HepG2 (cell line): Measurements from ENCODE around the gene ISG20L2. TPM values are rescaled to one million over a fixed set of nuclear protein-coding genes. Genes with fewer than 3 reads are reported as not detected.

ENCODE experiments used
- ARNTL ChIP-seq: sonication (generic); formaldehyde crosslinking; IDR thresholded peaks from 2 replicates; pipeline ENCODE4 v1.4.0; 2020; ENCODE audit warnings: mild to moderate bottlenecking, missing genetic modification reagents
- CHD2 ChIP-seq: IDR thresholded peaks from 2 replicates; pipeline ENCODE4 v1.6.1; 2011; ENCODE audit warnings: low read depth, low read length, improper control_type of control experiment
- CHD4 ChIP-seq: fragments of 200-600 bp; sonication (generic); IDR thresholded peaks from 2 replicates; pipeline ENCODE4 v1.7.0; 2017; ENCODE audit warnings: mild to moderate bottlenecking, low read length, borderline replicate concordance
- FUBP1 ChIP-seq: sonication (generic); formaldehyde crosslinking; IDR thresholded peaks from 2 replicates; pipeline ENCODE4 v1.5.1; 2020; ENCODE audit warnings: missing genetic modification reagents, mild to moderate bottlenecking, borderline replicate concordance
- MAZ ChIP-seq, 2 experiments: sonication (generic) in 1 of 2; formaldehyde crosslinking in 1 of 2; IDR thresholded peaks; 2 replicates each; pipeline versions ENCODE4 v1.5.0 to v1.6.1; 2012 to 2020; ENCODE audit warnings: low read depth in 2 of 2, mild to moderate bottlenecking in 2 of 2, borderline replicate concordance in 1 of 2, improper control_type of control experiment in 1 of 2, low read length in 1 of 2, missing genetic modification reagents in 1 of 2, moderate library complexity in 1 of 2
- MIER2 ChIP-seq: IDR thresholded peaks from 2 replicates; pipeline ENCODE4 v1.6.1; 2016; ENCODE audit warnings: missing biosample characterization, missing genetic modification reagents
- NBN ChIP-seq: fragments of 450-650 bp; conservative IDR thresholded peaks from 2 replicates; pipeline ENCODE4 v1.6.1; 2017
- NFYB ChIP-seq: sonication (generic); formaldehyde crosslinking; IDR thresholded peaks from 2 replicates; pipeline ENCODE4 v1.4.0; 2020; ENCODE audit warnings: missing genetic modification reagents
- PAWR ChIP-seq: sonication (generic); formaldehyde crosslinking; IDR thresholded peaks from 2 replicates; pipeline ENCODE4 v1.4.0; 2020; ENCODE audit warnings: missing genetic modification reagents, mild to moderate bottlenecking, borderline replicate concordance
- SETDB1 ChIP-seq: sonication (generic); formaldehyde crosslinking; IDR thresholded peaks from 2 replicates; pipeline ENCODE4 v1.5.1; 2020; ENCODE audit warnings: missing genetic modification reagents, mild to moderate bottlenecking, borderline replicate concordance
- TAF15 ChIP-seq: fragments of 200-400 bp; formaldehyde crosslinking; IDR thresholded peaks from one replicate; pipeline ENCODE4 v1.6.1; 2018; ENCODE audit warnings: mild to moderate bottlenecking, low read depth, low read length; ENCODE audit not compliant: poor library complexity, severe bottlenecking
- XRCC5 ChIP-seq: fragments of 200-400 bp; formaldehyde crosslinking; optimal IDR thresholded peaks from 2 replicates; pipeline ENCODE3; 2017; ENCODE audit warnings: mild to moderate bottlenecking, low read length
- ZNF17 ChIP-seq: sonication (generic); formaldehyde crosslinking; IDR thresholded peaks from 2 replicates; pipeline ENCODE4 v1.5.0; 2020; ENCODE audit warnings: mild to moderate bottlenecking, missing genetic modification reagents
- ZNF512 ChIP-seq: sonication (generic); formaldehyde crosslinking; IDR thresholded peaks from 2 replicates; pipeline ENCODE4 v1.4.0; 2020; ENCODE audit warnings: mild to moderate bottlenecking, missing genetic modification reagents
- ZNF616 ChIP-seq: sonication (generic); formaldehyde crosslinking; IDR thresholded peaks from 2 replicates; pipeline ENCODE4 v1.5.0; 2020; ENCODE audit warnings: low read depth, mild to moderate bottlenecking, missing genetic modification reagents
- ZZZ3 ChIP-seq: sonication (generic); formaldehyde crosslinking; IDR thresholded peaks from 2 replicates; pipeline ENCODE4 v1.4.0; 2020; ENCODE audit warnings: missing genetic modification reagents, mild to moderate bottlenecking, borderline replicate concordance
- polyA plus RNA-seq, 8 experiments: library from polyadenylated mRNA; depleted of rRNA in 3 of 8; stranded (reverse) in 7 of 8; unstranded in 1 of 8; fragments of >200 nt; fragmentation: Illumina TruSeq in 4 of 8; extraction: Trizol in 4 of 8; gene quantifications; 2 replicates each; pipeline versions ENCODE4 v1.2.1 to v1.2.3, GENCODE V29; 2011 to 2016; ENCODE audit warnings: low read depth in 4 of 8, missing spikeins in 1 of 8, mixed read lengths in 1 of 8; ENCODE audit not compliant: insufficient read depth in 1 of 8
- total RNA-seq, 5 experiments: library from RNA; depleted of rRNA; stranded (reverse); fragments of >200 nt; fragmentation: Illumina TruSeq; extraction: Trizol; gene quantifications; 2 replicates each; pipeline ENCODE4 v1.2.3, GENCODE V29; 2016; ENCODE audit warnings: low read depth in 1 of 5
- TF ChIP-seq, protein P1 (sequence below): sonication (generic); formaldehyde crosslinking; IDR thresholded peaks from 2 replicates; pipeline ENCODE4 v1.5.1; 2020; ENCODE audit warnings: mild to moderate bottlenecking, missing genetic modification reagents, borderline replicate concordance
- TF ChIP-seq, protein P2 (sequence below): sonication (generic); formaldehyde crosslinking; IDR thresholded peaks from 2 replicates; pipeline ENCODE4 v1.4.0; 2020; ENCODE audit warnings: missing genetic modification reagents; ENCODE audit errors: not compliant biosample characterization
- TF ChIP-seq, protein P3 (sequence below): sonication (generic); formaldehyde crosslinking; conservative IDR thresholded peaks from 2 replicates; pipeline ENCODE4 v1.4.0; 2020; ENCODE audit warnings: missing genetic modification reagents

The ISG20L2 gene
- total and polyA plus RNA-seq, 2 of the 13 experiments (the other 11 are each of a cell fraction or from before 2014, with no cell fraction given) = 19.8 to 21.3 TPM

GRCh38 chr1:156767101-156767878, 38.7 kb upstream of the ISG20L2 start, which contains the start of gene PRCC (continued):
- TF ChIP-seq, protein P1, sequence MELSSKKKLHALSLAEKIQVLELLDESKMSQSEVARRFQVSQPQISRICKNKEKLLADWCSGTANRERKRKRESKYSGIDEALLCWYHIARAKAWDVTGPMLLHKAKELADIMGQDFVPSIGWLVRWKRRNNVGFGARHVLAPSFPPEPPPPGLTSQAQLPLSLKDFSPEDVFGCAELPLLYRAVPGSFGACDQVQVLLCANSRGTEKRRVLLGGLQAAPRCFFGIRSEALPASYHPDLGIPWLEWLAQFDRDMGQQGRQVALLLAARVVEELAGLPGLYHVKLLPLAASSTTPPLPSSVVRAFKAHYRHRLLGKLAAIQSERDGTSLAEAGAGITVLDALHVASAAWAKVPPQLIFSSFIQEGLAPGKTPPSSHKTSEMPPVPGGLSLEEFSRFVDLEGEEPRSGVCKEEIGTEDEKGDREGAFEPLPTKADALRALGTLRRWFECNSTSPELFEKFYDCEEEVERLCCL = peak; percentile 37; the same call in 1 of the 2 replicates
- TF ChIP-seq FUBP1 = no peak
- no peak for TF ChIP-seq TAF15
- TF ChIP-seq ZZZ3 (CRISPR knock-in tag) = peak; percentile 46; the same call in 1 of the 2 replicates
- TF ChIP-seq CHD2 = peak; percentile 75; the same call in 1 of the 2 replicates
- TF ChIP-seq ZNF512 (CRISPR knock-in tag) = no peak
- TF ChIP-seq, protein P2, sequence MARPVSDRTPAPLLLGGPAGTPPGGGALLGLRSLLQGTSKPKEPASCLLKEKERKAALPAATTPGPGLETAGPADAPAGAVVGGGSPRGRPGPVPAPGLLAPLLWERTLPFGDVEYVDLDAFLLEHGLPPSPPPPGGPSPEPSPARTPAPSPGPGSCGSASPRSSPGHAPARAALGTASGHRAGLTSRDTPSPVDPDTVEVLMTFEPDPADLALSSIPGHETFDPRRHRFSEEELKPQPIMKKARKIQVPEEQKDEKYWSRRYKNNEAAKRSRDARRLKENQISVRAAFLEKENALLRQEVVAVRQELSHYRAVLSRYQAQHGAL = no peak
- no peak; the same call in 1 of the 2 replicates for TF ChIP-seq ZNF616 (CRISPR knock-in tag)
- TF ChIP-seq CHD4 = no peak
- 0 out of 2 replicates have a peak, but pooled peaks have one; percentile 17 for TF ChIP-seq MIER2
- no peak for TF ChIP-seq SETDB1 (CRISPR knock-in tag)
- no peak; the same call in 1 of the 2 replicates for TF ChIP-seq MAZ (IDR thresholded peaks at IDR 0.05; ENCODE audit: borderline replicate concordance, low read depth, low read length)
- TF ChIP-seq MAZ (CRISPR knock-in tag; IDR thresholded peaks at IDR 0.05; ENCODE audit: low read depth) = peak; percentile 77
- peak; percentile 57 for TF ChIP-seq NFYB (CRISPR knock-in tag)
- TF ChIP-seq XRCC5 = peak; percentile 62
- TF ChIP-seq ARNTL = peak; percentile 50; the same call in 1 of the 2 replicates
- TF ChIP-seq NBN = no peak
- TF ChIP-seq, protein P3, sequence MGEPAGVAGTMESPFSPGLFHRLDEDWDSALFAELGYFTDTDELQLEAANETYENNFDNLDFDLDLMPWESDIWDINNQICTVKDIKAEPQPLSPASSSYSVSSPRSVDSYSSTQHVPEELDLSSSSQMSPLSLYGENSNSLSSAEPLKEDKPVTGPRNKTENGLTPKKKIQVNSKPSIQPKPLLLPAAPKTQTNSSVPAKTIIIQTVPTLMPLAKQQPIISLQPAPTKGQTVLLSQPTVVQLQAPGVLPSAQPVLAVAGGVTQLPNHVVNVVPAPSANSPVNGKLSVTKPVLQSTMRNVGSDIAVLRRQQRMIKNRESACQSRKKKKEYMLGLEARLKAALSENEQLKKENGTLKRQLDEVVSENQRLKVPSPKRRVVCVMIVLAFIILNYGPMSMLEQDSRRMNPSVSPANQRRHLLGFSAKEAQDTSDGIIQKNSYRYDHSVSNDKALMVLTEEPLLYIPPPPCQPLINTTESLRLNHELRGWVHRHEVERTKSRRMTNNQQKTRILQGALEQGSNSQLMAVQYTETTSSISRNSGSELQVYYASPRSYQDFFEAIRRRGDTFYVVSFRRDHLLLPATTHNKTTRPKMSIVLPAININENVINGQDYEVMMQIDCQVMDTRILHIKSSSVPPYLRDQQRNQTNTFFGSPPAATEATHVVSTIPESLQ = no peak
- no peak for TF ChIP-seq PAWR (CRISPR knock-in tag)
- no peak for TF ChIP-seq ZNF17
